Measurements from ENCODE around the gene REG1A.

REG1A gene, protein sequence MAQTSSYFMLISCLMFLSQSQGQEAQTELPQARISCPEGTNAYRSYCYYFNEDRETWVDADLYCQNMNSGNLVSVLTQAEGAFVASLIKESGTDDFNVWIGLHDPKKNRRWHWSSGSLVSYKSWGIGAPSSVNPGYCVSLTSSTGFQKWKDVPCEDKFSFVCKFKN

GRCh38 chr2:79120194-79120713, at the start of gene REG1A:
TSS of gene REG1A (plus strand) at chr2:79120488. CDS start at chr2:79120862, 374 bp downstream.
- no peak for DNase-seq (ENCODE audit: low read depth in 2 of 2)

- no peak for DNase-seq (ENCODE audit: low read depth in 2 of 2)
Observed at GRCh38 chr2:79071078-79071477, 49.2 kb upstream of the REG1A start.

DNA sequence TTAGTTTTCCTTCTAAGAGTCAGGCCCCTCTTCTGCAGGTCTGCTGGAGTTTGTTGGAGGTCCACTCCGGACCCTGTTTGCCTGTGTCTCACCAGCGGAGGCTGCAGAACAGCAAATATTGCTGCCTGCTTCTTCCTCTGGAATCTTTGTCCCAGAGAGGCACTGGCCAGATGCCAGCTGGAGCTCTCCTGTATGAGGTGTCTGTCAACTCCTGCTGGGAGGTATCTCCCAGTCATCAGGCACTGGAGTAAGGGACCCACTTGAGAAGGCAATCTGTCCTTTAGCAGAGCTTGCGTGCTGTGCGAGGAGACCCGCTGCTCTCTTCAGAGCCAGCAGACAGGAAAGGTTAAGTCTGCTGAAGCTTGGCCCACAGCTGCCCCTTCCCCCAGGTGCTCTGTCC, 37.3 kb upstream of the REG1A start:
- no peak for DNase-seq (ENCODE audit: low read depth in 2 of 2)

GRCh38 chr2:79083597-79084251, 36.6 kb upstream of the REG1A start:
- DNase-seq (ENCODE audit: low read depth in 2 of 2), result no peak

- no peak for DNase-seq (ENCODE audit: low read depth in 2 of 2)
Observed at GRCh38 chr2:79084495-79085135, 35.7 kb upstream of the REG1A start.

DNA sequence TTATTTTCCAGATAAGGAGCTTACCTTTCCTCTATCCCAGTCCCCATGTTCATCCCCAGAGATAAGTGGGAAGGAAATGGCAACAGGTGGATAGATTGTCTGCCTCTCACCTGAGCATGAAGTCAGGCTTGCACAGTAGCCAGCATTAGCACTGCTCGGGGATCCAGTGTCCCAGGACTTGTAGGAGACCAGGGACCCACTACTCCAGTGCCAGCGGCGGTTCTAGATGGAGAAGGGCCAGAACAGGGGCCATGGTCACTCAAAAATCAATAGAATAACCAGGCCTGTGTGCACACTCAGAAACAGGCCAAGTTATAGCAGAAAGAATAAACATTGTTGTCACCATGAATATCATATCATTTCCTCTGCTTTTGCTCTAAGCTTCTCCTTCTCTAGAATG, 34.9 kb upstream of the REG1A start:
- DNase-seq (ENCODE audit: low read depth in 2 of 2), result no peak

GRCh38 chr2:79086255-79086654, 34.0 kb upstream of the REG1A start:
- DNase-seq (ENCODE audit: low read depth in 2 of 2), result no peak

DNA sequence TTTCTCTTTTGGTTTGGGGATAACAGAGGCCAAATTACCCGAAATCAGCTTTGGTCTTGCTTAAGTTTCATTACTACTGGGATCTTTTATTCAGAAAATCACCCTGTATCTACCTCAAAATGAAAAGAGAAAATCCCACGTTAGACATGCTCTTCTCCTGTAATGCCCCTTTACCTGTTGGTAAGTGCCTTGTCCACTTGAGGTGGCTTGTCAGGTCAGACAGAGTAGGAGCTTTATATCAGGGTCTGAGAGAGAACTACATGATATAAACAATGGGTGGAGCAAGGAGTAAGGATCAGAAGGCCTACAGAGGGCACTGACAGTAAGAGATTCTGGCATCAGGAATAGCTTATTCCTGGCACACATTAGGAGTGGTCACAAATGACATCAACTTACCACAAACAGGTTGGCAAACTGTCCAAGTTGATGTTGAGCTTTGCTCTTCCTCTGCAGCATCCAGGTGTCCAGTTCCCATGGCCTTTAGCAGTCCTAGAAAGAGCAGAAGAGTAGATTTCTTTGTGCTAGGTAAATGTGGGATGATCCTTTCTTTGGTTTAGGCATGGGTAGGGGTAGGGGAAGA, 32.4 kb upstream of the REG1A start, which contains the start of gene REG1B:
REG1B (minus strand) TSS at position 209 of the 580 bp plus-strand sequence. CDS start 381 bp downstream, outside the sequence.
- no peak for DNase-seq (ENCODE audit: low read depth in 2 of 2)

DNA sequence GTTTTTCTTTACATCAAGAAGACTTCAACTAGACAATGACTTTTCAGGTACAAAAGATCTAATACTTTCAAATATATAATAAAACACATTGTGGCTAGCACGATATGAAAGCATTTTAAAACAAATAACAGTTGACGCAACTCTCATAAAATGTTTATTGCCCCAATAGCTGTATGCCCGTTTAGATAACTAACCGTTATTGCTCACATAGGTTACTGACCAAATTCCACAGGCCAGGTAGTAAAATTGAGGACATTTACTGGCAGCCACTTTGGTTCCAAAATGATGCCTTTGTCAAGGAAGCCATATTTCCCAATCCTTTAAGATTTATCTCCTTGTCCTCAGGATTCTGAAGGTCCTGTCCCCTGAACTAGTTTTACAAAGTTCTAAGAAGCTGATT, 29.6 kb upstream of the REG1A start:
- DNase-seq (ENCODE audit: low read depth in 2 of 2), result no peak

DNA sequence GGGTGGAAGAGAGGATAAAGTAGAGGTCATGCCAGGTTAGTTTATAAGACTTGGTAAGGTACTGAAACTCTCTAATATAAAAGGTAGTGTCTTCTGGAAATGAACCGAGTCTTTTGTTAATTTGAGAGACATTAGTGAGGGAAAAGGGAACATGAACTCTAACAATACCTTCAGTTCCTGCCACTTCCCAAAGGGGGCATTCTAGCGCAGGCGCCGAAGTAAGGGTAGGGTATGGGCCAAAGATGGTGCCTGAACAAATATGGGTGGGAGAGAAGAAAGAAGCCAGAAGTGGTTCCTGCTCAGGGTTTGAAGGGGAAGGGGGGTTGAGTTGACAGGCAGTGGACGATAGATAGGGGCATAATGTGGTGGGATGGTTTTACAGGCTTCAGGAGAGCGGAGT, 22.4 kb upstream of the REG1A start:
- no peak for DNase-seq (ENCODE audit: low read depth in 2 of 2)

GRCh38 chr2:79099140-79099686, 21.1 kb upstream of the REG1A start:
- DNase-seq (ENCODE audit: low read depth in 2 of 2), result no peak

DNA sequence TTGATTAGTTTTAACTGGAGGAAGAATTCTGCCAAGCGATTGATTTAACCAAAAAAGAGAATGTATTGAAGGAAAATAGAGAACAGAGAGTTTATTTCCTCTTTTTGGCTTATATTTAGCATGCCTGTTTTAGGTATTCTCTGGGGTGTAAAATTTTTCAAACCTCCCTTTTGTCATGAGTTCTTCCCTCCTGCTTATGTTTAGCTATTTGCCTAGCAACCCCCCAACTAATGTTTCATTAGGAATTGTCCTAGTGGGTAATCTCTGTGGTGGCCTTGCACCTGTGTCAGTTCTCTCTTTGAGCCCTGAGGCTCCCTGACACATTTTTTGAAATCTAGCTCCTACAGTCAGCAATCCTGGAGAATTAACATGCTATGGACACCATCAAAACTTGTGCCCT, 20.0 kb upstream of the REG1A start:
- DNase-seq (ENCODE audit: low read depth in 2 of 2), result no peak

GRCh38 chr2:79101024-79101423, 19.3 kb upstream of the REG1A start:
- no peak for DNase-seq (ENCODE audit: low read depth in 2 of 2)

DNA sequence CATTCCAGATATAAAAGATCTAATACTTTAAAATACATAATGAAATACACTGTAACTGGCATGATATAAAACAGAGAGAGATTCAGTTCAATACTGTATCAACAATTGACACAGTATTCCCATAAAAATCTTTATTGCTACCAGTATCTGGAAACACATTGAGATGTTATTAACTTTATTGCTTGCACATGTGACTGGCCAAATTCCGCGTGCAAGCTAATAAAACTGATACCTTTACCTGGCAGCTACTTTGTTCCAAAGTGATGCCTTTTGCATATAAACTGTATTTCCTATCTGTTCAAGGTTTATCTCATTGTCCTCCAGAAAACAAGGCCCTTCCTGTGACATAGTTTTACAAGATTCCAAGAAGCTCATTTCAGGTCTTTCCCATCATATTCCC, 17.1 kb upstream of the REG1A start:
- no peak for DNase-seq (ENCODE audit: low read depth in 2 of 2)

DNA sequence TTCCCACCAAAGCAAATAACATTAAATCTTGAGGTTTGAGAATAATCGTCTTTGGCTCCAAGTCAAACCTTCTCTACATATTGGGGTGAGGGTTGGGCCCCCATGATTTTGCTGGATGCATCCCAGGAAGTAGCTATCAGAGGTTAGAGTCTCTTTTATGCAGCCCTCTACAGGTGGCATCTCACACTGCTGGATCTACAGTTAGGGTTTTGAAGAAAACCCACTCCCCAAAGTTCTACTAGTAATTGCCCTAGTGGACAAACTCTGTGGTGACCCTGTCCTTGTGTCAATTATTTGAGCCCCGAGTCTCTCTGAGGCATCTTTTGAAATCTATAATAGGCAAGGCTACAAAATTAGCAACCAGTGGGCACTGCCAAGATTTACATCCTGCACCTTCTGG, 15.0 kb upstream of the REG1A start:
- no peak for DNase-seq (ENCODE audit: low read depth in 2 of 2)

DNA sequence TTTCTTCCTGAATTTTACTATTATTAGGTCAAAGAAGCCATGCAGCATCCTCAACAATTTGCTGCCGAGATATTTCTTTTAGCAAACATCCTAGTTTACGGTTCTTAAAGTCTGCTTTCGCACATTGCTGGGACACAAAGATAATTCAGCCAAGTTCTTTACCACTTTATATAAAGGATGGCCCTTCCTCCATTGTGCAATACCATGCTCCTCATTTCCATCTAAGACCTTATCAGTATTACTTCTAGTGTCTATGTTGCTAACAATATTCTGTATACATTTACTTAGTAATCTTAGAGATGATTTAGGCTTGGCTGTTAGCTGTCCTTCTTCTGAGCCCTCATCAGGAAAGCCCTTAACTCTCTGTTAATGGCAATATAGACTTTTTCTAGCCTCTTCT, 8.0 kb upstream of the REG1A start:
- no peak for DNase-seq (ENCODE audit: low read depth in 2 of 2)

DNA sequence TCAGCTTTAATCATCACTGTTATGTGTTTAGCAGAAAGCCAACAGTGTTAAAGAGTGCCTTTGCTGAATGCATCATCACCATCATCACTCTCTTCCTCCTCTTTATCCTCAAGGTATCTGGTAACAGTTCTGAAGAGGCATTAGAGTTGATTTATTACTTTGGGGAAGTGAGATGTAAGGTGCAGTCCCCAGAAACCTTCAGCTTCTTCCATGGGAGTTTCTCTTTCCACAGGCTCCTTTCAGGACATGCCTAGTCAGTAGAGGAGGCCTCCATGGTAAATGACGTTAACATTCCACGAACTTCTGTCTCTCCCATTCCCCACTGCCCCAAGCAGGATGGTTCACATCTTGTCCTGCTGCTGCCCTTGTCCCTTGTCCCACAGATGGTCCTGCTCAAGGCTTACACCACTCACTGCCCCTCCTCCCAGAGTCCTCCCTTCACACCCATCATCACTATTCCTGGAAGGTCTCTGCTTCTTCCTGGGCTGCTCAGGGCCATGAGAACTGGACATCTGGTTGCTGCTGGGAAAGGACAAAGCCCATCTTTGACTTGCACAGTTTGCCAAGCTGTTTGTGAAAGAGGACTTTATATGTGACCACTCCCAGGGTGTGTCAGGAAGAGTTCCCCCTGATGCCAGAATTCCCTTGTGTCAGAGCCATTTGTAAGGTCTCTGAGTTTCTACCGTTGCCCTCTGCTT, 5.3 kb upstream of the REG1A start:
- DNase-seq (ENCODE audit: low read depth in 2 of 2), result no peak

- no peak for DNase-seq (ENCODE audit: low read depth in 2 of 2)
Observed at GRCh38 chr2:79116997-79117928, 3.0 kb upstream of the REG1A start.

DNA sequence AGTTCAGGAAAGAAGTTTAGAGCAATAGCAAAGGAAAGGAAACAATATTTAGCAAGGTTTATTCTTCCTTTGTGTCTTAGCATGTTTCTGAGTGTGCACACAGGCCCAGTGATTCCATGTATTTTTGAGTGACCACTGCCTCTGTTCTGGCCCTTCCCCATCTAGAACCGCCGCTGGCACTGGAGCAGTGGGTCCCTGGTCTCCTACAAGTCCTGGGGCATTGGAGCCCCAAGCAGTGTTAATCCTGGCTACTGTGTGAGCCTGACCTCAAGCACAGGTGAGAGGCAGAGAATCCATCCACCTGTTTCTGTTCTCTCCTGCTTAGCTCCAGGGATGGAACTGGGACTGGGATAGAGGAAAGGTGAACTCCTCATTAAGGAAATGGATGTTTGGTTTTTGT, 2.4 kb downstream of the REG1A start:
- DNase-seq (ENCODE audit: low read depth in 2 of 2), result no peak

GRCh38 chr2:79124907-79125720, 4.8 kb downstream of the REG1A start:
- no peak for DNase-seq (ENCODE audit: low read depth in 2 of 2)
